22Rv1 (cell line): ENCODE results near the gene MPHOSPH10.
A peak's percentile ranks its signal among the peaks of the same experiment; 100 is the strongest.

Experiments
- H3K27ac ChIP-seq: fragments of 450-650 bp; 2 replicates; pipeline ENCODE4 v1.5.1; 2017
- CTCF ChIP-seq: fragments of 450-650 bp; IDR thresholded peaks from 2 replicates; pipeline ENCODE4 v1.5.1; 2017; ENCODE audit warnings: mild to moderate bottlenecking
- ZFX ChIP-seq: fragments of 450-650 bp; IDR thresholded peaks from 2 replicates; pipeline ENCODE4 v1.6.1; 2017; ENCODE audit warnings: antibody characterized with exemption, borderline replicate concordance

Gene MPHOSPH10

GRCh38 chr2:71121479-71121878 is 9.0 kb upstream of the MPHOSPH10 start:
- TF ChIP-seq ZFX: no peak
- no peak for TF ChIP-seq CTCF
- no peak overlapping the region for H3K27ac ChIP-seq

- TF ChIP-seq ZFX (no peak), CTCF (no peak)
Observed at GRCh38 chr2:71122387-71123298, 7.8 kb upstream of the MPHOSPH10 start.

GRCh38 chr2:71125506-71126294 is 4.7 kb upstream of the MPHOSPH10 start:
- TF ChIP-seq CTCF: no peak
- TF ChIP-seq ZFX: no peak
- H3K27ac ChIP-seq: no peak overlapping the region

More at GRCh38 chr2:71122387-71123298, 7.8 kb upstream of the MPHOSPH10 start:
- no peak overlapping the region for H3K27ac ChIP-seq

- no peak for TF ChIP-seq ZFX
- no peak for TF ChIP-seq CTCF
- H3K27ac ChIP-seq: no peak overlapping the region
Observed at GRCh38 chr2:71126957-71127356, 3.5 kb upstream of the MPHOSPH10 start.

- TF ChIP-seq ZFX: no peak
- TF ChIP-seq CTCF: no peak
- H3K27ac ChIP-seq: peak overlapping the region; percentile 98
Observed at GRCh38 chr2:71129114-71129901, 1.1 kb upstream of the MPHOSPH10 start.

GRCh38 chr2:71129902-71130151 is 607 bp upstream of the MPHOSPH10 start:
- peak overlapping the region; percentile 98 for H3K27ac ChIP-seq

More at GRCh38 chr2:71129902-71130151, 607 bp upstream of the MPHOSPH10 start:
- TF ChIP-seq ZFX: no peak
- TF ChIP-seq CTCF: no peak
